ENCODE data around the gene OSBPL5.

The OSBPL5 gene

DNA sequence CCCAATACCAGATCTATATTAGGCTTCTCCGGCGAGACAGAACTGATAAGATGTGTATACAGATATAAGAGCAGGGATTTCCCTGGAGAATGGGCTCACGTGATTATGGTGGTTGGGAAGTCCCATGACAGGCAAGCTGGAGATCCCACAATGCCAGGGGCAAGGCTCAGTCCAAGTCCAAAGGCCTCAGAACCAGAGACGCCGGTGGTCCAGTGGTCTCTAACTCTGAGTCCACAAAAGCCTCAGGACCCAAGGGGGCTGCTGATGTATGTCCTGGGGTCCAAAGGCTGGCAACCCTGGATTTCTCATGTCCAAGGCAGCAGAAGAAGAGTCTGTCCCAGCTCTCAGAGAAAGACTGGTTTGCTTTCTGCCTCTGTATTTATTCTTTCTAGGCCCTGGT lies 15.8 kb upstream of the OSBPL5 start:
- Histone ChIP-seq H3K27ac (ENCODE audit: low read depth, low read length) (no peak overlapping the region), H3K27me3 (ENCODE audit: control insufficient read depth in 5 of 5, insufficient read depth in 4 of 5, low read length in 5 of 5) (no peaks in the 10 kb centered on the region), H3K4me3 (ENCODE audit: low read depth in 1 of 5, low read length in 5 of 5) (no peak overlapping the region), H3K4me1 (ENCODE audit: control insufficient read depth in 5 of 5, insufficient read depth in 5 of 5, low read length in 5 of 5) (no peaks in the 10 kb centered on the region), H3K36me3 (ENCODE audit: control insufficient read depth in 5 of 5, insufficient read depth in 5 of 5, low read length in 5 of 5) (no peaks in the 10 kb centered on the region), H3K9me3 (ENCODE audit: control insufficient read depth in 5 of 5, low read length in 5 of 5) (peaks cover 0 to 11% (median 5%) of the 10 kb centered on the region in 5 donors), H3K9ac (ENCODE audit: low read length in 5 of 5) (no peak overlapping the region)

GRCh38 chr11:3178349-3178748 lies 13.2 kb upstream of the OSBPL5 start:
- Histone ChIP-seq H3K9ac (ENCODE audit: low read length in 5 of 5) (no peak overlapping the region), H3K27ac (ENCODE audit: low read depth, low read length) (no peak overlapping the region), H3K4me3 (ENCODE audit: low read depth in 1 of 5, low read length in 5 of 5) (no peak overlapping the region), H3K4me1 (ENCODE audit: control insufficient read depth in 5 of 5, insufficient read depth in 5 of 5, low read length in 5 of 5) (no peaks in the 10 kb centered on the region), H3K36me3 (ENCODE audit: control insufficient read depth in 5 of 5, insufficient read depth in 5 of 5, low read length in 5 of 5) (no peaks in the 10 kb centered on the region), H3K27me3 (ENCODE audit: control insufficient read depth in 5 of 5, insufficient read depth in 4 of 5, low read length in 5 of 5) (no peaks in the 10 kb centered on the region), H3K9me3 (ENCODE audit: control insufficient read depth in 5 of 5, low read length in 5 of 5) (peaks cover 0 to 11% (median 5%) of the 10 kb centered on the region in 5 donors)

- Histone ChIP-seq H3K36me3 (ENCODE audit: control insufficient read depth in 5 of 5, insufficient read depth in 5 of 5, low read length in 5 of 5) (no peaks in the 10 kb centered on the region), H3K9ac (ENCODE audit: low read length in 5 of 5) (no peak overlapping the region), H3K9me3 (ENCODE audit: control insufficient read depth in 5 of 5, low read length in 5 of 5) (peaks cover 0 to 11% (median 5%) of the 10 kb centered on the region in 5 donors), H3K27ac (ENCODE audit: low read depth, low read length) (no peak overlapping the region), H3K4me3 (ENCODE audit: low read depth in 1 of 5, low read length in 5 of 5) (no peak overlapping the region), H3K27me3 (ENCODE audit: control insufficient read depth in 5 of 5, insufficient read depth in 4 of 5, low read length in 5 of 5) (no peaks in the 10 kb centered on the region), H3K4me1 (ENCODE audit: control insufficient read depth in 5 of 5, insufficient read depth in 5 of 5, low read length in 5 of 5) (no peaks in the 10 kb centered on the region)
Observed at GRCh38 chr11:3177931-3178330, 12.8 kb upstream of the OSBPL5 start.

GRCh38 chr11:3176487-3176886 lies 11.4 kb upstream of the OSBPL5 start:
- H3K4me3 ChIP-seq (ENCODE audit: low read depth in 1 of 5, low read length in 5 of 5) = no peak overlapping the region
- H3K9ac ChIP-seq (ENCODE audit: low read length in 5 of 5) = no peak overlapping the region
- H3K4me1 ChIP-seq (ENCODE audit: control insufficient read depth in 5 of 5, insufficient read depth in 5 of 5, low read length in 5 of 5) = no peaks in the 10 kb centered on the region
- H3K27ac ChIP-seq (ENCODE audit: low read depth, low read length) = no peak overlapping the region
- H3K27me3 ChIP-seq (ENCODE audit: control insufficient read depth in 5 of 5, insufficient read depth in 4 of 5, low read length in 5 of 5) = no peaks in the 10 kb centered on the region
- peaks cover 0 to 11% (median 5%) of the 10 kb centered on the region in 5 donors for H3K9me3 ChIP-seq (ENCODE audit: control insufficient read depth in 5 of 5, low read length in 5 of 5)
- H3K36me3 ChIP-seq (ENCODE audit: control insufficient read depth in 5 of 5, insufficient read depth in 5 of 5, low read length in 5 of 5) = no peaks in the 10 kb centered on the region

- no peak overlapping the region for H3K4me3 ChIP-seq (ENCODE audit: low read depth in 1 of 5, low read length in 5 of 5)
- peaks cover 0 to 11% (median 5%) of the 10 kb centered on the region in 5 donors for H3K9me3 ChIP-seq (ENCODE audit: control insufficient read depth in 5 of 5, low read length in 5 of 5)
- no peak overlapping the region for H3K9ac ChIP-seq (ENCODE audit: low read length in 5 of 5)
- H3K36me3 ChIP-seq (ENCODE audit: control insufficient read depth in 5 of 5, insufficient read depth in 5 of 5, low read length in 5 of 5) = no peaks in the 10 kb centered on the region
- no peaks in the 10 kb centered on the region for H3K27me3 ChIP-seq (ENCODE audit: control insufficient read depth in 5 of 5, insufficient read depth in 4 of 5, low read length in 5 of 5)
- peaks cover 0 to under 1% (median 0%) of the 10 kb centered on the region in 5 donors for H3K4me1 ChIP-seq (ENCODE audit: control insufficient read depth in 5 of 5, insufficient read depth in 5 of 5, low read length in 5 of 5)
- H3K27ac ChIP-seq (ENCODE audit: low read depth, low read length) = no peak overlapping the region
Observed at GRCh38 chr11:3175194-3175593, 10.1 kb upstream of the OSBPL5 start.

DNA sequence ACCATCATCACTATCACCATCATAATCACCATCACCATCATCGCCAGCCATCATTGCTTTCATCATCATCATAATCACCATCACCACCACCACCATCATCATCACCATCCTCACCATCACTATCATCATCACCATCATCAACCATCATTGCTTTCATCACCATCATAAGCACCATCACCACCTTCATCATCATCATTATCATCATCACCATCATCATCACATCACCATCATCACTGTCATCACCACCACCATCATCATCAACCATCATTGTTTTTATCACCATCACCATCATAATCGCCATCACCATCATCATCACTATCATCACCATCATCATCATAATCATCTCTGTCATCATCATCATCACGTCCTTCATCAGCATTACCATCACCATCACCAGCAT lies 9.3 kb upstream of the OSBPL5 start:
- H3K27me3 ChIP-seq (ENCODE audit: control insufficient read depth in 5 of 5, insufficient read depth in 4 of 5, low read length in 5 of 5) = no peaks in the 10 kb centered on the region

GRCh38 chr11:3173795-3174194 lies 8.7 kb upstream of the OSBPL5 start:
- Histone ChIP-seq H3K27me3 (ENCODE audit: control insufficient read depth in 5 of 5, insufficient read depth in 4 of 5, low read length in 5 of 5) (peaks cover 0 to 3% (median 0%) of the 10 kb centered on the region in 5 donors), H3K4me3 (ENCODE audit: low read depth in 1 of 5, low read length in 5 of 5) (no peak overlapping the region), H3K4me1 (ENCODE audit: control insufficient read depth in 5 of 5, insufficient read depth in 5 of 5, low read length in 5 of 5) (peaks cover 2 to 14% (median 14%) of the 10 kb centered on the region in 5 donors), H3K27ac (ENCODE audit: low read depth, low read length) (no peak overlapping the region), H3K9me3 (ENCODE audit: control insufficient read depth in 5 of 5, low read length in 5 of 5) (peaks cover 0 to 11% (median 5%) of the 10 kb centered on the region in 5 donors), H3K9ac (ENCODE audit: low read length in 5 of 5) (no peak overlapping the region), H3K36me3 (ENCODE audit: control insufficient read depth in 5 of 5, insufficient read depth in 5 of 5, low read length in 5 of 5) (no peaks in the 10 kb centered on the region)

More for the DNA sequence above, 9.3 kb upstream of the OSBPL5 start:
- Histone ChIP-seq H3K9ac (ENCODE audit: low read length in 5 of 5) (no peak overlapping the region), H3K36me3 (ENCODE audit: control insufficient read depth in 5 of 5, insufficient read depth in 5 of 5, low read length in 5 of 5) (no peaks in the 10 kb centered on the region), H3K4me1 (ENCODE audit: control insufficient read depth in 5 of 5, insufficient read depth in 5 of 5, low read length in 5 of 5) (peaks cover 2 to 8% (median 8%) of the 10 kb centered on the region in 5 donors), H3K4me3 (ENCODE audit: low read depth in 1 of 5, low read length in 5 of 5) (no peak overlapping the region), H3K27ac (ENCODE audit: low read depth, low read length) (no peak overlapping the region), H3K9me3 (ENCODE audit: control insufficient read depth in 5 of 5, low read length in 5 of 5) (peaks cover 0 to 11% (median 5%) of the 10 kb centered on the region in 5 donors)

GRCh38 chr11:3171931-3172560 lies 6.9 kb upstream of the OSBPL5 start:
- Histone ChIP-seq H3K36me3 (ENCODE audit: control insufficient read depth in 5 of 5, insufficient read depth in 5 of 5, low read length in 5 of 5) (no peaks in the 10 kb centered on the region), H3K9ac (ENCODE audit: low read length in 5 of 5) (no peak overlapping the region), H3K9me3 (ENCODE audit: control insufficient read depth in 5 of 5, low read length in 5 of 5) (peaks cover 0 to 11% (median 5%) of the 10 kb centered on the region in 5 donors), H3K27ac (ENCODE audit: low read depth, low read length) (no peak overlapping the region), H3K27me3 (ENCODE audit: control insufficient read depth in 5 of 5, insufficient read depth in 4 of 5, low read length in 5 of 5) (peaks cover 0 to 4% (median 3%) of the 10 kb centered on the region in 5 donors), H3K4me3 (ENCODE audit: low read depth in 1 of 5, low read length in 5 of 5) (no peak overlapping the region), H3K4me1 (ENCODE audit: control insufficient read depth in 5 of 5, insufficient read depth in 5 of 5, low read length in 5 of 5) (peaks cover 2 to 17% (median 14%) of the 10 kb centered on the region in 5 donors)

DNA sequence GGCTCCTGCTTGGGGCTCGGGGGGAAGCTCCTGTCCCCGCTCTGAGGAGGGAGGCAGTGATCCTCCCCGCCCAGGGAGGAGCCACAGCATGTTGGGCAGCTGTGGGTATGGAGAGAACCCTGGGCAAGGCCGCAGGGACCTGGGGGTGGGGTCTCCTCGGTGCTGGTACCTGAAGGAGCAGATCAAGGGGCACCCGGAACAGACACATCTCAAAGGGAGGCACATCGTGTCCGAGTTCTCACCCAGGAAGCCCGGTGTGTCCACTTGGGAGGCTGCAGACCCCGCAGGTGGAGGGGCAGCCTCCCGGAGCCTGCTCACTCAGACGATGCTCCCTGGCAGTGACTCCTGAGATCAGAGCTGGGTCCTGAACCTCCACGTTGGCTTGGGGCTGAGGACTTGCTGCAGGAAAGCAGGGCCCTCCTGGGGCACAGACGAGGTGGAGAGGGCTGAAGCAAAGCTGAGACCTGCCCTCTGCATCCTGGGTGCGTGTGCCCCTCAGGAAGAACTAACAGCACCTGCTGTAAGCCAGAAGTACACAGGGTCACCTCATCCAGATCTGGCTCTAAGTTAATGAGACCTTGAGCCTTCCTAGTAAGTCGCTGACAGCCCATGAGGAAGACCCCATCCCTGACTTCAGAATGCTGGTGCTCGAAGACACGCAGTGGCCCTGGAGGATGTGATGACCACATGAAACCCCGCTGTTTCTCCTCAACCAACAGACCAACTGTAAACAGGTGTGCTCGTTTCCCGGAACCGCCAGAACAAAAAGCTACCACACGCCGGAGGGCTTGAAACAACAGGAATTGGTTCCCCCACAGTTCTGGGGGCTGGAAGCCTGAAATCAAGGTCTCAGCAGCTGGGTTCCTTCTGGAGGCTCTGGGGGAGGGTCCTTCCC lies 5.9 kb upstream of the OSBPL5 start:
- no peaks in the 10 kb centered on the region for H3K36me3 ChIP-seq (ENCODE audit: control insufficient read depth in 5 of 5, insufficient read depth in 5 of 5, low read length in 5 of 5)
- H3K9ac ChIP-seq (ENCODE audit: low read length in 5 of 5) = no peak overlapping the region
- peaks cover 2 to 19% (median 14%) of the 10 kb centered on the region in 5 donors for H3K4me1 ChIP-seq (ENCODE audit: control insufficient read depth in 5 of 5, insufficient read depth in 5 of 5, low read length in 5 of 5)
- peaks cover 0 to 3% (median under 1%) of the 10 kb centered on the region in 5 donors for H3K9me3 ChIP-seq (ENCODE audit: control insufficient read depth in 5 of 5, low read length in 5 of 5)
- no peak overlapping the region for H3K4me3 ChIP-seq (ENCODE audit: low read depth in 1 of 5, low read length in 5 of 5)
- H3K27ac ChIP-seq (ENCODE audit: low read depth, low read length) = no peak overlapping the region
- peaks cover 0 to 4% (median 3%) of the 10 kb centered on the region in 5 donors for H3K27me3 ChIP-seq (ENCODE audit: control insufficient read depth in 5 of 5, insufficient read depth in 4 of 5, low read length in 5 of 5)

Measured in subcutaneous abdominal adipose tissue (tissue), 5 donors.